HT-29 (cell line): ENCODE measurements around the gene ANTXR1. TPM values are rescaled to one million over a fixed set of nuclear protein-coding genes. Genes with fewer than 3 reads are reported as not detected.

Experiments
- DNase-seq: peaks from one replicate; pipeline ENCODE4 v3.0.0-alpha.2; 2015; ENCODE audit warnings: low spot score
- total RNA-seq: library from RNA; depleted of rRNA; stranded (reverse); fragments of >200 nt; shearing (Covaris generic); gene quantifications from 2 replicates; pipeline ENCODE4 v1.2.3, GENCODE V29; 2014

Gene ANTXR1
- total RNA-seq, 1 experiment from 2014 or later = not detected

GRCh38 chr2:69204654-69205053 is 191.7 kb downstream of the ANTXR1 start:
- DNase-seq = no peak

GRCh38 chr2:69205076-69205475 is 192.1 kb downstream of the ANTXR1 start:
- no peak for DNase-seq

- DNase-seq = no peak
These were observed 192.5 kb downstream of the ANTXR1 start for GRCh38 chr2:69205491-69205890.

GRCh38 chr2:69208023-69208595 is 195.1 kb downstream of the ANTXR1 start:
- DNase-seq = no peak

- no peak for DNase-seq
These were observed 196.5 kb downstream of the ANTXR1 start for GRCh38 chr2:69209482-69209881.

GRCh38 chr2:69210385-69210784 is 197.4 kb downstream of the ANTXR1 start:
- DNase-seq = no peak

- DNase-seq = no peak
These were observed 198.1 kb downstream of the ANTXR1 start for GRCh38 chr2:69211048-69211447.

- DNase-seq = no peak
These were observed 198.7 kb downstream of the ANTXR1 start for GRCh38 chr2:69211686-69212085.

GRCh38 chr2:69212238-69213028 is 199.5 kb downstream of the ANTXR1 start:
- no peak for DNase-seq

- DNase-seq = no peak
These were observed 200.2 kb downstream of the ANTXR1 start for GRCh38 chr2:69213201-69213600.

- no peak for DNase-seq
These were observed 200.8 kb downstream of the ANTXR1 start for GRCh38 chr2:69213782-69214181.

GRCh38 chr2:69214898-69215297 is 201.9 kb downstream of the ANTXR1 start:
- no peak for DNase-seq

- DNase-seq = no peak
These were observed 203.8 kb downstream of the ANTXR1 start for GRCh38 chr2:69216535-69217332.

GRCh38 chr2:69217333-69218080 is 204.5 kb downstream of the ANTXR1 start:
- DNase-seq = no peak

GRCh38 chr2:69221512-69221911 is 208.5 kb downstream of the ANTXR1 start:
- DNase-seq = no peak

GRCh38 chr2:69221960-69222751 is 209.2 kb downstream of the ANTXR1 start:
- no peak for DNase-seq

GRCh38 chr2:69222953-69223658 is 210.1 kb downstream of the ANTXR1 start:
- DNase-seq = no peak

- DNase-seq = no peak
These were observed 211.0 kb downstream of the ANTXR1 start for GRCh38 chr2:69223759-69224511.

GRCh38 chr2:69224512-69224837 is 211.5 kb downstream of the ANTXR1 start:
- DNase-seq = no peak

GRCh38 chr2:69225933-69226332 is 213.0 kb downstream of the ANTXR1 start:
- DNase-seq = no peak
